Head of caudate nucleus (tissue), 42 donors: Measurements from ENCODE around the gene DAP.
"Not testable (repeated sequence)": the region's sequence is repeated elsewhere in the genome, so short reads cannot be mapped to it uniquely, and the experiment has no call there.

Experiments
- DNase-seq, 42 donors: peaks; one replicate each; pipeline versions ENCODE4 v3.0.0 to v3.0.0-alpha.2; 2020 to 2021; ENCODE audit warnings: mixed read lengths in 7 of 42
- intact Hi-C: fragments of 100-400 bp; cut with DNase I; formaldehyde crosslinking; loops from one replicate; pipeline ENCODE4 v1.15.0; 2022

DAP gene

GRCh38 chr5:10666531-10667299 is 94.3 kb downstream of the DAP start:
- intact Hi-C loops, result no loop called here
- peak in 2 of 42 donors; percentile 5 to 16 for DNase-seq

GRCh38 chr5:10665799-10666198 is 95.2 kb downstream of the DAP start:
- DNase-seq, result peak in 3 of 42 donors; percentile 4 to 16 (median 7)
- intact Hi-C loops, result no loop called here

GRCh38 chr5:10664180-10664769 is 96.8 kb downstream of the DAP start:
- DNase-seq, result peak in 1 of 42 donors; percentile 12
- intact Hi-C loops, result not testable (repeated sequence)

- intact Hi-C loops, result no loop called here
- DNase-seq, result peak in 3 of 42 donors; percentile 11 to 43 (median 24)
These were observed 97.4 kb downstream of the DAP start for GRCh38 chr5:10663489-10664179.

GRCh38 chr5:10662661-10663488 is 98.2 kb downstream of the DAP start:
- peak in 3 of 42 donors; percentile 6 to 37 (median 11) for DNase-seq
- intact Hi-C loops, result no loop called here

- peak in 1 of 42 donors; percentile 32 for DNase-seq
- intact Hi-C loops, result no loop called here
These were observed 99.0 kb downstream of the DAP start for GRCh38 chr5:10662083-10662482.

- DNase-seq, result no peak
- intact Hi-C loops, result no loop called here
These were observed 99.6 kb downstream of the DAP start for GRCh38 chr5:10661401-10661800.

GRCh38 chr5:10660720-10661387 is 100.2 kb downstream of the DAP start:
- intact Hi-C loops, result no loop called here
- DNase-seq, result peak in 2 of 42 donors; percentile 23 to 32

- no peak for DNase-seq
- intact Hi-C loops, result no loop called here
These were observed 100.9 kb downstream of the DAP start for GRCh38 chr5:10660135-10660534.

- intact Hi-C loops, result no loop called here
- no peak for DNase-seq
These were observed 102.8 kb downstream of the DAP start for GRCh38 chr5:10658265-10658664.

- DNase-seq, result no peak
- intact Hi-C loops, result no loop called here
These were observed 104.8 kb downstream of the DAP start for GRCh38 chr5:10655972-10656830.

- intact Hi-C loops, result no loop called here
- DNase-seq, result no peak
These were observed 105.7 kb downstream of the DAP start for GRCh38 chr5:10655161-10655971.

GRCh38 chr5:10654566-10654965 is 106.5 kb downstream of the DAP start:
- no peak for DNase-seq
- intact Hi-C loops, result no loop called here

GRCh38 chr5:10653751-10654400 is 107.2 kb downstream of the DAP start:
- DNase-seq, result peak in 1 of 42 donors; percentile 13
- intact Hi-C loops, result no loop called here

GRCh38 chr5:10653043-10653442 is 108.0 kb downstream of the DAP start:
- intact Hi-C loops, result no loop called here
- peak in 2 of 42 donors; percentile 14 to 26 for DNase-seq

GRCh38 chr5:10652606-10653005 is 108.4 kb downstream of the DAP start:
- DNase-seq, result peak in 1 of 42 donors; percentile 8
- intact Hi-C loops, result no loop called here
